EH (cell line): ENCODE measurements around the gene ADGRG1.

Experiments used
- DNase-seq: peaks from one replicate; pipeline ENCODE4 v3.0.0-alpha.2; 2015; ENCODE audit warnings: low read depth

Gene ADGRG1

GRCh38 chr16:57606147-57606846 is 22.1 kb upstream of the ADGRG1 start:
- DNase-seq = no peak

GRCh38 chr16:57606847-57607501 is 21.5 kb upstream of the ADGRG1 start:
- DNase-seq = no peak

GRCh38 chr16:57607676-57608461 is 20.6 kb upstream of the ADGRG1 start:
- DNase-seq = no peak

- DNase-seq = no peak
Observed at GRCh38 chr16:57608462-57609113, 19.8 kb upstream of the ADGRG1 start.

GRCh38 chr16:57609541-57610401 is 18.7 kb upstream of the ADGRG1 start:
- peak; percentile 6 for DNase-seq

- no peak for DNase-seq
Observed at GRCh38 chr16:57610611-57611010, 17.8 kb upstream of the ADGRG1 start.

GRCh38 chr16:57611181-57611580 is 17.2 kb upstream of the ADGRG1 start:
- peak; percentile 54 for DNase-seq

GRCh38 chr16:57611706-57612105 is 16.7 kb upstream of the ADGRG1 start:
- DNase-seq = no peak

GRCh38 chr16:57612494-57612893 is 15.9 kb upstream of the ADGRG1 start:
- no peak for DNase-seq

- DNase-seq = no peak
Observed at GRCh38 chr16:57613514-57613913, 14.9 kb upstream of the ADGRG1 start.

GRCh38 chr16:57614536-57614935 is 13.9 kb upstream of the ADGRG1 start:
- DNase-seq = no peak

- no peak for DNase-seq
Observed at GRCh38 chr16:57614944-57615343, 13.5 kb upstream of the ADGRG1 start.

GRCh38 chr16:57615813-57616212 is 12.6 kb upstream of the ADGRG1 start:
- no peak for DNase-seq

- no peak for DNase-seq
Observed at GRCh38 chr16:57616241-57616640, 12.2 kb upstream of the ADGRG1 start.

GRCh38 chr16:57616876-57617275 is 11.6 kb upstream of the ADGRG1 start:
- no peak for DNase-seq

GRCh38 chr16:57617604-57618111 is 10.8 kb upstream of the ADGRG1 start:
- DNase-seq = no peak

- DNase-seq = peak; percentile 58
Observed at GRCh38 chr16:57618296-57619132, 9.9 kb upstream of the ADGRG1 start.

GRCh38 chr16:57619133-57619605 is 9.3 kb upstream of the ADGRG1 start:
- no peak for DNase-seq

GRCh38 chr16:57619606-57620334 is 8.7 kb upstream of the ADGRG1 start:
- no peak for DNase-seq
